ENCODE results near the gene XRCC5. TPM values are rescaled to one million over a fixed set of nuclear protein-coding genes. Genes with fewer than 3 reads are reported as not detected.

The XRCC5 gene
- polyA plus RNA-seq, 1 donor (not counting 4 experiments of a cell fraction or from before 2014, with no cell fraction given): 521 TPM

DNA sequence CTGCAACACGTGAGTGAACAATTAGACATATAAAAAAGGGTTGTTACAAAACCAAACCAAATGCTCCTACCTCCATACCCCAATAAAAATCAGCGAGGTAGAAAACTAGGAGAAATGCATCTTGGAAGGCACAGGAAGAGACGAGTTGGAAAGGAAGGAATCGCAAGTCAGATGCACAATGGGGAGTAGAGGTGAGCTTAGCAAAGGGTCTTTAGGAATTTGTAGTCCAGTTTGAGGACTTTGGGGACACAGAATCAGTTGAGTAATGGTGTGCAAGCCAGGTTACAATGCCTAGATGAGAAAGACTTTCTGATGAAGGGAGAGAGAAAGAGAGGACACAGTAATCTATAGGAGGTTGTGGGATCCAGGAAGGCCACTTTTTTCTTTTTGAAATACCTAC lies 35.7 kb downstream of the XRCC5 start:
- Histone ChIP-seq H3K79me2 (ENCODE audit: control insufficient read depth, insufficient read depth, low read length) (peaks cover 10% of the 10 kb centered on the region), H4K20me1 (ENCODE audit: control insufficient read depth, extremely low read depth, insufficient read depth, low read length) (no peaks in the 10 kb centered on the region), H3K4me1 (ENCODE audit: control insufficient read depth, extremely low read depth, insufficient read depth, low read length) (peaks cover 4% of the 10 kb centered on the region), H3K9me1 (ENCODE audit: control insufficient read depth, extremely low read depth, insufficient read depth, low read length) (peaks cover 2% of the 10 kb centered on the region), H3K4me2 (ENCODE audit: control insufficient read depth, extremely low read depth, insufficient read depth, low read depth, low read length) (no peak overlapping the region), H3K9me3 (ENCODE audit: control insufficient read depth, low read depth, low read length) (no peaks in the 10 kb centered on the region), H3K36me3 (ENCODE audit: control insufficient read depth in 2 of 2, extremely low read depth in 1 of 2, insufficient read depth in 2 of 2, low read length in 2 of 2) (peaks cover 27 to 42% of the 10 kb centered on the region in 2 experiments), H3K27ac (ENCODE audit: control insufficient read depth, insufficient read depth, low read length) (no peak overlapping the region), H2AFZ (ENCODE audit: control insufficient read depth, low read length) (no peak overlapping the region), H3K9ac (ENCODE audit: control insufficient read depth, extremely low read depth, insufficient read depth, low read length) (no peak overlapping the region), H3K27me3 (ENCODE audit: control insufficient read depth, extremely low read depth, insufficient read depth, low read length) (no peaks in the 10 kb centered on the region), H3K4me3 (ENCODE audit: control insufficient read depth in 2 of 3, extremely low read depth in 1 of 3, insufficient read depth in 2 of 3, low read depth in 1 of 3, low read length in 3 of 3) (no peak overlapping the region)
- dilution Hi-C loops (cut with MboI; ENCODE audit: extremely low pct_ligation_motif_present, low sequenced_read_pairs): no loop called here
- DNase-seq (ENCODE audit: low read depth, low spot score): no peak
- TF ChIP-seq EZH2 (IDR thresholded peaks at IDR 0.05; ENCODE audit: low read length): no peak
- TF ChIP-seq, protein P1, sequence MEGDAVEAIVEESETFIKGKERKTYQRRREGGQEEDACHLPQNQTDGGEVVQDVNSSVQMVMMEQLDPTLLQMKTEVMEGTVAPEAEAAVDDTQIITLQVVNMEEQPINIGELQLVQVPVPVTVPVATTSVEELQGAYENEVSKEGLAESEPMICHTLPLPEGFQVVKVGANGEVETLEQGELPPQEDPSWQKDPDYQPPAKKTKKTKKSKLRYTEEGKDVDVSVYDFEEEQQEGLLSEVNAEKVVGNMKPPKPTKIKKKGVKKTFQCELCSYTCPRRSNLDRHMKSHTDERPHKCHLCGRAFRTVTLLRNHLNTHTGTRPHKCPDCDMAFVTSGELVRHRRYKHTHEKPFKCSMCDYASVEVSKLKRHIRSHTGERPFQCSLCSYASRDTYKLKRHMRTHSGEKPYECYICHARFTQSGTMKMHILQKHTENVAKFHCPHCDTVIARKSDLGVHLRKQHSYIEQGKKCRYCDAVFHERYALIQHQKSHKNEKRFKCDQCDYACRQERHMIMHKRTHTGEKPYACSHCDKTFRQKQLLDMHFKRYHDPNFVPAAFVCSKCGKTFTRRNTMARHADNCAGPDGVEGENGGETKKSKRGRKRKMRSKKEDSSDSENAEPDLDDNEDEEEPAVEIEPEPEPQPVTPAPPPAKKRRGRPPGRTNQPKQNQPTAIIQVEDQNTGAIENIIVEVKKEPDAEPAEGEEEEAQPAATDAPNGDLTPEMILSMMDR (optimal IDR thresholded peaks at IDR 0.05 in 1 of 3, IDR thresholded peaks at IDR 0.05 in 1 of 3, conservative IDR thresholded peaks at IDR 0.05 in 1 of 3; ENCODE audit: extremely low read depth in 1 of 3, insufficient read depth in 2 of 3, low read length in 3 of 3): no peak
- no peak for FAIRE-seq

DNA sequence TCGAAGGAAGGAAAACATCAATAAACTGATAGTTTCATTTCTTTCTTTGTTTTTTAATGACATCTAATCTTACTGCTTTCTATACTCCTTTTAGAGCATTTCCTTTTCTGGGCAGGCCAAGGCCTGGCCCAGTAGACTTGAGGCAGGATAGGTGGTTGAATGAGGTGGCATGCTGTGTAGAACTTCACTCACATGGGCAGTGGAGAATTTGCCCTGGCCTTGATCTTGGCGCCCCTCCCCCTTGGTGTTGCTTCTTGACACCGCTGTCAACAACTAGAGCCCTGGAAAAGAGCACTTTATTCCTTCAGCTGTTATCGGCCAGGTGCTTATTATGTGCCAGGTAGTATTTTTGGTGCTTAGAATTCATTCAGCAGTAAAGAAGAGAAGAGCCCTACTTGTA lies 37.4 kb downstream of the XRCC5 start:
- Histone ChIP-seq H3K4me3 (ENCODE audit: control insufficient read depth in 2 of 3, extremely low read depth in 1 of 3, insufficient read depth in 2 of 3, low read depth in 1 of 3, low read length in 3 of 3) (no peak overlapping the region), H3K9me1 (ENCODE audit: control insufficient read depth, extremely low read depth, insufficient read depth, low read length) (peaks cover 2% of the 10 kb centered on the region), H3K9me3 (ENCODE audit: control insufficient read depth, low read depth, low read length) (no peaks in the 10 kb centered on the region), H3K36me3 (ENCODE audit: control insufficient read depth in 2 of 2, extremely low read depth in 1 of 2, insufficient read depth in 2 of 2, low read length in 2 of 2) (peaks cover 23 to 38% of the 10 kb centered on the region in 2 experiments), H2AFZ (ENCODE audit: control insufficient read depth, low read length) (no peak overlapping the region), H3K27ac (ENCODE audit: control insufficient read depth, insufficient read depth, low read length) (no peak overlapping the region), H4K20me1 (ENCODE audit: control insufficient read depth, extremely low read depth, insufficient read depth, low read length) (no peaks in the 10 kb centered on the region), H3K9ac (ENCODE audit: control insufficient read depth, extremely low read depth, insufficient read depth, low read length) (no peak overlapping the region), H3K27me3 (ENCODE audit: control insufficient read depth, extremely low read depth, insufficient read depth, low read length) (no peaks in the 10 kb centered on the region), H3K4me1 (ENCODE audit: control insufficient read depth, extremely low read depth, insufficient read depth, low read length) (peaks cover 4% of the 10 kb centered on the region), H3K79me2 (ENCODE audit: control insufficient read depth, insufficient read depth, low read length) (peaks cover 12% of the 10 kb centered on the region), H3K4me2 (ENCODE audit: control insufficient read depth, extremely low read depth, insufficient read depth, low read depth, low read length) (no peak overlapping the region)
- dilution Hi-C loops (cut with MboI; ENCODE audit: extremely low pct_ligation_motif_present, low sequenced_read_pairs): no loop called here
- FAIRE-seq (no peak), DNase-seq (ENCODE audit: low read depth, low spot score) (no peak)
- no peak for TF ChIP-seq EZH2 (IDR thresholded peaks at IDR 0.05; ENCODE audit: low read length)
- TF ChIP-seq, protein P1 (optimal IDR thresholded peaks at IDR 0.05 in 1 of 3, IDR thresholded peaks at IDR 0.05 in 1 of 3, conservative IDR thresholded peaks at IDR 0.05 in 1 of 3; ENCODE audit: extremely low read depth in 1 of 3, insufficient read depth in 2 of 3, low read length in 3 of 3): no peak
